GM19397 (cell line): ENCODE data around the gene BEND6.

ENCODE experiments used
- ATAC-seq: cut with Tn5 transposase; IDR thresholded peaks from one replicate; pipeline ENCODE4 v1.9.1; 2021; ENCODE audit warnings: mild to moderate bottlenecking, moderate library complexity; ENCODE audit not compliant: unreplicated experiment

Gene BEND6

GRCh38 chr6:56954403-56955170, at the start of gene BEND6:
TSS of gene BEND6 (plus strand) at chr6:56955107. CDS start at chr6:56981811, 26,704 bp downstream.
- ATAC-seq = peak; percentile 47

- no peak for ATAC-seq
Observed at GRCh38 chr6:56905378-56905777, 49.5 kb upstream of the BEND6 start.

- no peak for ATAC-seq
Observed at GRCh38 chr6:56906752-56907151, 48.2 kb upstream of the BEND6 start.

GRCh38 chr6:56909115-56909907, 45.6 kb upstream of the BEND6 start:
- no peak for ATAC-seq

- no peak for ATAC-seq
Observed at GRCh38 chr6:56911847-56912246, 43.1 kb upstream of the BEND6 start.

GRCh38 chr6:56913285-56914074, 41.4 kb upstream of the BEND6 start:
- no peak for ATAC-seq

- ATAC-seq = peak; percentile 64
Observed at GRCh38 chr6:56914798-56915658, 39.9 kb upstream of the BEND6 start.

GRCh38 chr6:56915832-56916231, 39.1 kb upstream of the BEND6 start:
- ATAC-seq = no peak

GRCh38 chr6:56916849-56917551, 37.9 kb upstream of the BEND6 start:
- ATAC-seq = no peak

- ATAC-seq = no peak
Observed at GRCh38 chr6:56922645-56923044, 32.3 kb upstream of the BEND6 start.

GRCh38 chr6:56923565-56923964, 31.3 kb upstream of the BEND6 start:
- no peak for ATAC-seq

GRCh38 chr6:56927538-56928453, 27.1 kb upstream of the BEND6 start:
- no peak for ATAC-seq

GRCh38 chr6:56930846-56931245, 24.1 kb upstream of the BEND6 start:
- ATAC-seq = no peak

- no peak for ATAC-seq
Observed at GRCh38 chr6:56932910-56933477, 21.9 kb upstream of the BEND6 start.

- ATAC-seq = no peak
Observed at GRCh38 chr6:56933650-56934049, 21.3 kb upstream of the BEND6 start.

GRCh38 chr6:56934876-56935275, 20.0 kb upstream of the BEND6 start:
- no peak for ATAC-seq

- no peak for ATAC-seq
Observed at GRCh38 chr6:56936466-56936865, 18.4 kb upstream of the BEND6 start.

- ATAC-seq = no peak
Observed at GRCh38 chr6:56938649-56939191, 16.2 kb upstream of the BEND6 start.
